Nephron (organoid): ENCODE measurements around the gene SEMA3A.

Source experiments
- H3K27ac Mint-ChIP-seq, 3 experiments: 2 replicates each; pipeline ENCODE4 v1.8.0; 2020; ENCODE audit warnings: mixed read lengths in 3 of 3, mild to moderate bottlenecking in 2 of 3, moderate library complexity in 1 of 3
- H3K27me3 Mint-ChIP-seq: 2 replicates; pipeline ENCODE4 v1.8.0; 2021; ENCODE audit warnings: low read depth, mild to moderate bottlenecking, moderate library complexity, mixed read lengths
- H3K36me3 Mint-ChIP-seq: 2 replicates; pipeline ENCODE4 v1.8.0; 2020; ENCODE audit warnings: low read depth, mixed read lengths
- H3K4me1 Mint-ChIP-seq: 2 replicates; pipeline ENCODE4 v1.8.0; 2020; ENCODE audit warnings: mixed read lengths
- H3K4me3 Mint-ChIP-seq, 3 experiments: 2 replicates each; pipeline ENCODE4 v1.8.0; 2020; ENCODE audit warnings: mild to moderate bottlenecking in 3 of 3, mixed read lengths in 3 of 3, moderate library complexity in 2 of 3
- H3K9me3 Mint-ChIP-seq: 2 replicates; pipeline ENCODE4 v1.8.0; 2020; ENCODE audit warnings: mixed read lengths
- TF ChIP-seq, protein P1 (sequence below), 3 experiments: fragments of 200-600 bp; sonication (generic); IDR thresholded peaks; one replicate each; pipeline ENCODE4 v1.5.0; 2021; ENCODE audit warnings: antibody characterized with exemption in 3 of 3; ENCODE audit not compliant: unreplicated experiment in 3 of 3

SEMA3A gene

DNA sequence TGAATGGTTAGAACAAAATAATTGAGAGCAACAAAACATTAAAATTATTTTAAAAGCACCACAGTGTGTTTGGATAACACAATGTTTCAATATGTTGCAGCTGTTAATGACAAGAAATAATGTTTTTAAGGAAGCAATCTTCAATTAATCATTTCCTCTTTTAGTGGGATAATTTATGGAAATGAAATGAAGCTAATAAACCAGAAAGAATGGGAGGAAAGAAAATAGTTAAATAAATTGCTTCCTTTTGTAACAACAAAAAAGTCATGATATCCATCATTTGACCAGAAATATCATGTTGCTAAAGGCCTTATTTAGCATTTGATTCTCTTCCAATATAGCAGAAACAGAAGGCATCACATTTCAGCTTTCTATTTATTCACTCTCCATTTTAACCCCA, 224.5 kb downstream of the SEMA3A start:
- TF ChIP-seq, protein P1, sequence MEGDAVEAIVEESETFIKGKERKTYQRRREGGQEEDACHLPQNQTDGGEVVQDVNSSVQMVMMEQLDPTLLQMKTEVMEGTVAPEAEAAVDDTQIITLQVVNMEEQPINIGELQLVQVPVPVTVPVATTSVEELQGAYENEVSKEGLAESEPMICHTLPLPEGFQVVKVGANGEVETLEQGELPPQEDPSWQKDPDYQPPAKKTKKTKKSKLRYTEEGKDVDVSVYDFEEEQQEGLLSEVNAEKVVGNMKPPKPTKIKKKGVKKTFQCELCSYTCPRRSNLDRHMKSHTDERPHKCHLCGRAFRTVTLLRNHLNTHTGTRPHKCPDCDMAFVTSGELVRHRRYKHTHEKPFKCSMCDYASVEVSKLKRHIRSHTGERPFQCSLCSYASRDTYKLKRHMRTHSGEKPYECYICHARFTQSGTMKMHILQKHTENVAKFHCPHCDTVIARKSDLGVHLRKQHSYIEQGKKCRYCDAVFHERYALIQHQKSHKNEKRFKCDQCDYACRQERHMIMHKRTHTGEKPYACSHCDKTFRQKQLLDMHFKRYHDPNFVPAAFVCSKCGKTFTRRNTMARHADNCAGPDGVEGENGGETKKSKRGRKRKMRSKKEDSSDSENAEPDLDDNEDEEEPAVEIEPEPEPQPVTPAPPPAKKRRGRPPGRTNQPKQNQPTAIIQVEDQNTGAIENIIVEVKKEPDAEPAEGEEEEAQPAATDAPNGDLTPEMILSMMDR (IDR thresholded peaks at IDR 0.05; ENCODE audit: unreplicated experiment in 3 of 3) = no peak
- no peaks in the 10 kb centered on the region for H3K9me3 Mint-ChIP-seq
- H3K27ac Mint-ChIP-seq = peak overlapping the region in 2 of 3 experiments; percentile 4 to 12
- H3K4me3 Mint-ChIP-seq = no peak overlapping the region
- no peaks in the 10 kb centered on the region for H3K27me3 Mint-ChIP-seq
- no peaks in the 10 kb centered on the region for H3K36me3 Mint-ChIP-seq
- H3K4me1 Mint-ChIP-seq = peaks cover 9% of the 10 kb centered on the region

DNA sequence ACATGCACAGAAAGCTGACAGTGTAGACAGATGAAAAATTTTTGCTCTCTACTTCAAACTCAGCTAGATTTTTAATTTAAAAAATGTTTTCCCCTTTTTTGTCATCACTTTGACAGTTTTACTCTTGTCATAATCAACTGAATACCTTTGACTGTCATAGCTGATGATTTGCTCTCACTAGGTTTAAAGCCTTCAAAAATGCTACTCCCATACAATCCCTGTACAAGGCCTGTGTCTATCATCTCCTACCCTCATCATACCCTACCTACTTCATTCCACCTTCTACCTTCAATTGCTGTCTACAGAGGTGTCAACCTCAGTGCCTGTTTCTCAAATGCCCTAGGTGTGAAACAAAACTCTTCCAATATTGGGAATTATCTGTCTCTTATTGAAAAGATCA, 230.3 kb downstream of the SEMA3A start:
- H3K4me1 Mint-ChIP-seq = no peaks in the 10 kb centered on the region
- TF ChIP-seq, protein P1 (IDR thresholded peaks at IDR 0.05; ENCODE audit: unreplicated experiment in 3 of 3) = no peak

DNA sequence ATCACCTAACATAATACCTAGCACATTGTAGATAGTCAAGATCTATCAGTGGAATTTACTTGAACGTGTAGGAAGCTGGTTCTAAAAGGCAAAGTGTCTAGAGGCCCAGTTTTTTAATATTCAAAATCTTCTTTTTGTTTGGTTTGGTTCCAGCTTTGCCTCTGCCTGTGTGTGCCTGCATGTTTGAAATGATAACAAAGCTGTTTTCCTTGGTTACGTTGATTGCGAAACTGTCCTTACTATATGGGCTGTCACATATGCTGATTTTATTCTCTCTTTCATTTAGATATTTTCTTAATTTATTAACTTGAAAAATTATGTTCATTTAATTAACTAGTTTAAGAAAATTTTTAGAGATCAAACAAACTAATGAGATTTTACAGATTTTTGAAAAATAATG, 237.3 kb downstream of the SEMA3A start:
- no peaks in the 10 kb centered on the region for H3K27me3 Mint-ChIP-seq
- H3K36me3 Mint-ChIP-seq = peaks cover 17% of the 10 kb centered on the region
- no peak overlapping the region for H3K27ac Mint-ChIP-seq
- no peak overlapping the region for H3K4me3 Mint-ChIP-seq
- H3K9me3 Mint-ChIP-seq = no peaks in the 10 kb centered on the region
- no peaks in the 10 kb centered on the region for H3K4me1 Mint-ChIP-seq
- TF ChIP-seq, protein P1 (IDR thresholded peaks at IDR 0.05; ENCODE audit: unreplicated experiment in 3 of 3) = no peak

More for the DNA sequence above, 230.3 kb downstream of the SEMA3A start:
- H3K36me3 Mint-ChIP-seq = peaks cover 21% of the 10 kb centered on the region
- no peaks in the 10 kb centered on the region for H3K9me3 Mint-ChIP-seq
- peak overlapping the region in 1 of 3 experiments; percentile 8 for H3K27ac Mint-ChIP-seq
- no peaks in the 10 kb centered on the region for H3K27me3 Mint-ChIP-seq
- no peak overlapping the region for H3K4me3 Mint-ChIP-seq

DNA sequence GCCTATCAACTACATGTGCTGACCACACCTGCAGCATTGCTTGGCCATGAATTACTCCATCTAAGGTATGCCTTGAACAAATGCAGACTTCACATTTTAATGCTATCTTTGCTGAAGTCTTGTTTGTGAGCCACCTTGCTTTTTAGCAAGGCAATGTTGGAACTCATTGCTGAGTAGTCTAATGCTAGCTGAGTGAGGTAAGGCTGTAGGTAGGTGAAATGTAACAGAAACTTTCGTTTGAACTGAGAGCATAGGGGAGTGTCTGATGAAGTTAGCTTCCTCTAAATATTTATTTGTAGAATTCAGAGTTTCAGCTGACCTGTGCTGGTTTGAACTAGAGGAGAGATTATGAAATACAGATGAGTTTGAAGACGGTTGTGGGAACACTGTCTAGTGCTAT, 238.5 kb downstream of the SEMA3A start:
- peak overlapping the region in 1 of 3 experiments; percentile 13 for H3K27ac Mint-ChIP-seq
- no peaks in the 10 kb centered on the region for H3K4me1 Mint-ChIP-seq
- H3K36me3 Mint-ChIP-seq = peaks cover 11% of the 10 kb centered on the region
- no peaks in the 10 kb centered on the region for H3K9me3 Mint-ChIP-seq
- H3K27me3 Mint-ChIP-seq = no peaks in the 10 kb centered on the region
- TF ChIP-seq, protein P1 (IDR thresholded peaks at IDR 0.05; ENCODE audit: unreplicated experiment in 3 of 3) = no peak
- no peak overlapping the region for H3K4me3 Mint-ChIP-seq

DNA sequence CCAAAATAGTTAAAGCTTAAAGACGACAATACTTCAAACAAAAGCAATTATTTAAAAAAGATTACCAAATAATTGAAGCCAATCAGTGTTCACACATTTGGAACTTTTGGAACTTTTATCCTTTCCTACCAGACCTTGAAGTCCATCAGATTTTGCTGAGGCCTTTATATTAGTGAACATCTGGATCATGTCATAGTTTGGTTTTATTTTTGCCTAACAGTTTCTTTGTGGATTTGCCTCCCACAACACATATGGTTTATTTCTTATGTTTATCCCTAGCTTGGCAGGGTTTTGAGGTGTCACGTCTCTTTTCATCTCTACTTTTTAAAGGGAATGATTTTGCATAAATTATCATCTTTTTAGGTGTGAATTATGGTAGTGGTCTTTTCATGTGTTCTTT, 242.4 kb downstream of the SEMA3A start:
- Mint-ChIP-seq H3K36me3 (no peaks in the 10 kb centered on the region), H3K27me3 (no peaks in the 10 kb centered on the region), H3K4me3 (no peak overlapping the region), H3K27ac (peak overlapping the region in 1 of 3 experiments; percentile 31), H3K4me1 (peaks cover 10% of the 10 kb centered on the region), H3K9me3 (no peaks in the 10 kb centered on the region)
- TF ChIP-seq, protein P1 (IDR thresholded peaks at IDR 0.05; ENCODE audit: unreplicated experiment in 3 of 3) = no peak

DNA sequence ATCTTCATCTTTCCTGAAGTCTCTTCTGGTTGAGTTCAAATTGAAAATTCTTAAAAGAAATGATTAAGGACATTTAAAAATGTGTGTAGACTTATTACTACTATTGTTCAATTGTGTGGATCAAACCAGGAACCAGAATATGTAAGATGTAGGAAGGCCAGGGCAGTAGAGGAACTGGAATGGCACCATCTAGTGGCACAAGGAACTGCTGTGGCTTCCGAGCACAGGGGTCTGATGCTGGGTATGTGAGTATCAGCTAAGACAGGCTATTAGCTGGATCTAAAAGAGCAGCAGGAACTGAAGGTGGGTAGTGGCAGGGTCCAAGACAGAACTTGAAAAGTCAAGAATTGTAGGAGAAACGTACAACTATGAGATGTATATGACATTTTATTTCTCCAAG, 247.3 kb downstream of the SEMA3A start:
- H3K4me3 Mint-ChIP-seq = no peak overlapping the region
- no peaks in the 10 kb centered on the region for H3K9me3 Mint-ChIP-seq
- H3K4me1 Mint-ChIP-seq = peaks cover 10% of the 10 kb centered on the region
- H3K27me3 Mint-ChIP-seq = no peaks in the 10 kb centered on the region
- no peak overlapping the region for H3K27ac Mint-ChIP-seq
- H3K36me3 Mint-ChIP-seq = no peaks in the 10 kb centered on the region
- TF ChIP-seq, protein P1 (IDR thresholded peaks at IDR 0.05; ENCODE audit: unreplicated experiment in 3 of 3) = peak in 1 of 3 experiments; percentile 31
